Keratinocyte (primary cell): Measurements from ENCODE around the gene TMEM135. TPM values are rescaled to one million over a fixed set of nuclear protein-coding genes. Genes with fewer than 3 reads are reported as not detected.

Experiments used
- DNase-seq: peaks from one replicate; pipeline ENCODE4 v3.0.0-alpha.2; 2011; ENCODE audit warnings: low read depth, missing footprints, low spot score
- FAIRE-seq: peaks from 2 replicates; lab custom pipeline; 2011; peaks lifted over from hg19 to GRCh38; lab: Jason Lieb, UNC
- H2AFZ ChIP-seq: 2 replicates; pipeline ENCODE4 v1.6.0; 2012; ENCODE audit warnings: low read length, control low read depth, inconsistent platforms; ENCODE audit not compliant: control insufficient read depth
- H3K27ac ChIP-seq: 2 replicates; pipeline ENCODE4 v1.5.1; 2011; ENCODE audit warnings: low read length; ENCODE audit not compliant: control insufficient read depth, insufficient read depth
- H3K27me3 ChIP-seq: 3 replicates; pipeline ENCODE4 v1.6.0; 2011; ENCODE audit warnings: low read length; ENCODE audit not compliant: control insufficient read depth, insufficient read depth; ENCODE audit errors: extremely low read depth
- H3K36me3 ChIP-seq, 2 experiments: 2 replicates in 1 of 2; 3 replicates in 1 of 2; pipeline ENCODE4 v1.5.1; 2011; ENCODE audit warnings: low read length in 2 of 2, mild to moderate bottlenecking in 1 of 2; ENCODE audit not compliant: control insufficient read depth in 2 of 2, insufficient read depth in 2 of 2; ENCODE audit errors: extremely low read depth in 1 of 2
- H3K4me1 ChIP-seq: 3 replicates; pipeline ENCODE4 v1.5.1; 2011; ENCODE audit warnings: low read length; ENCODE audit not compliant: control insufficient read depth, insufficient read depth; ENCODE audit errors: extremely low read depth
- H3K4me2 ChIP-seq: 3 replicates; pipeline ENCODE4 v1.6.0; 2011; ENCODE audit warnings: low read depth, low read length; ENCODE audit not compliant: control insufficient read depth, insufficient read depth; ENCODE audit errors: extremely low read depth
- H3K4me3 ChIP-seq, 3 experiments: fragments of 200-600 bp in 1 of 3; sonication (generic) in 1 of 3; 2 replicates in 2 of 3; 3 replicates in 1 of 3; pipeline ENCODE4 v1.5.1; 2011 to 2016; ENCODE audit warnings: low read length in 3 of 3, mild to moderate bottlenecking in 3 of 3, control low read depth in 2 of 3, inconsistent platforms in 1 of 3, low read depth in 1 of 3, mixed read lengths in 1 of 3, mixed run types in 1 of 3, moderate library complexity in 1 of 3; ENCODE audit not compliant: control insufficient read depth in 2 of 3, insufficient read depth in 2 of 3; ENCODE audit errors: extremely low read depth in 1 of 3
- H3K79me2 ChIP-seq: 2 replicates; pipeline ENCODE4 v1.6.0; 2012; ENCODE audit warnings: low read length; ENCODE audit not compliant: control insufficient read depth, insufficient read depth
- H3K9ac ChIP-seq: 3 replicates; pipeline ENCODE4 v1.6.0; 2011; ENCODE audit warnings: low read length; ENCODE audit not compliant: control insufficient read depth, insufficient read depth; ENCODE audit errors: extremely low read depth
- H3K9me1 ChIP-seq: 3 replicates; pipeline ENCODE4 v1.6.0; 2011; ENCODE audit warnings: low read length; ENCODE audit not compliant: control insufficient read depth, insufficient read depth; ENCODE audit errors: extremely low read depth
- H3K9me3 ChIP-seq: 2 replicates; pipeline ENCODE4 v1.5.1; 2012; ENCODE audit warnings: low read depth, low read length; ENCODE audit not compliant: control insufficient read depth
- H4K20me1 ChIP-seq: 3 replicates; pipeline ENCODE4 v1.6.0; 2011; ENCODE audit warnings: low read length; ENCODE audit not compliant: control insufficient read depth, insufficient read depth; ENCODE audit errors: extremely low read depth
- EZH2 ChIP-seq: IDR thresholded peaks from one replicate; pipeline ENCODE4 v1.6.1; 2012; ENCODE audit warnings: inconsistent platforms, mild to moderate bottlenecking, low read length, moderate library complexity
- dilution Hi-C: fragments of 300-500 bp; cut with MboI; formaldehyde crosslinking; loops from one replicate; pipeline ENCODE4 v1.7.0; 2020; ENCODE audit warnings: low sequenced_read_pairs; ENCODE audit not compliant: extremely low pct_ligation_motif_present
- polyA plus RNA-seq, 5 experiments: library from polyadenylated mRNA; depleted of rRNA in 3 of 5; stranded (reverse) in 3 of 5; stranded (forward) in 1 of 5; unstranded in 1 of 5; fragments of >200 nt; gene quantifications; 1 replicate in 1 of 5; 2 replicates in 3 of 5; 3 replicates in 1 of 5; pipeline versions ENCODE4 v1.2.1 to v1.2.3, GENCODE V29; 2011 to 2012; ENCODE audit warnings: missing spikeins in 2 of 5, low read depth in 1 of 5, low replicate concordance in 1 of 5
- TF ChIP-seq, protein P1 (sequence below), 3 experiments: IDR thresholded peaks in 1 of 3; conservative IDR thresholded peaks in 1 of 3; optimal IDR thresholded peaks in 1 of 3; 2 replicates in 2 of 3; 3 replicates in 1 of 3; pipeline versions ENCODE3 to v1.5.1; 2011; ENCODE audit warnings: low read length in 3 of 3, mild to moderate bottlenecking in 3 of 3, moderate library complexity in 2 of 3, control low read depth in 1 of 3, inconsistent platforms in 1 of 3; ENCODE audit not compliant: insufficient read depth in 2 of 3; ENCODE audit errors: extremely low read depth in 1 of 3

Gene TMEM135
- polyA plus RNA-seq, 1 donor (not counting 4 experiments of a cell fraction or from before 2014, with no cell fraction given) = 15.0 TPM

DNA sequence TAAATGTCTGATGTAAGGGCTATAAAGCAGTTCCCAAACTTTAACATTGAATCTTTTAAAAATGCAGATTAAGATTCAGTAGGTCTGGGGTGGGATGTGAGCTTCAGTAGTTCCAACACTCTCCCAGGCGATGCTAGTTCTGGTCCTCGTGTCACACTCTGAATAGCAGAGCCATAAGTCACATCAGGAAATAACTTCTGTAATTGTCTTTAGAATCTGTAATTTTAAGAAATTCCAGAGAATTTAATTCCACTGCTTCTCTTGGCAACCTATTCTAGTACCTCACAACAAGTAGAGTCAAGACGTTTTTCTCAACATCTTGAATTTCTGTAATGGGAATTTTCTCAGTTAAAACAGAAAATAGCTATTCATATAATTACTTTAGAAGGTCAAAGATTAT is 223.1 kb downstream of the TMEM135 start:
- Histone ChIP-seq H3K4me2 (no peak overlapping the region), H3K9me3 (no peaks in the 10 kb centered on the region), H3K9ac (no peak overlapping the region), H3K9me1 (no peaks in the 10 kb centered on the region), H3K36me3 (no peaks in the 10 kb centered on the region), H3K4me3 (no peak overlapping the region), H4K20me1 (no peaks in the 10 kb centered on the region), H3K4me1 (peaks cover 6% of the 10 kb centered on the region), H3K27me3 (no peaks in the 10 kb centered on the region), H3K27ac (no peak overlapping the region), H3K79me2 (no peaks in the 10 kb centered on the region), H2AFZ (no peak overlapping the region)
- no peak for FAIRE-seq
- TF ChIP-seq, protein P1, sequence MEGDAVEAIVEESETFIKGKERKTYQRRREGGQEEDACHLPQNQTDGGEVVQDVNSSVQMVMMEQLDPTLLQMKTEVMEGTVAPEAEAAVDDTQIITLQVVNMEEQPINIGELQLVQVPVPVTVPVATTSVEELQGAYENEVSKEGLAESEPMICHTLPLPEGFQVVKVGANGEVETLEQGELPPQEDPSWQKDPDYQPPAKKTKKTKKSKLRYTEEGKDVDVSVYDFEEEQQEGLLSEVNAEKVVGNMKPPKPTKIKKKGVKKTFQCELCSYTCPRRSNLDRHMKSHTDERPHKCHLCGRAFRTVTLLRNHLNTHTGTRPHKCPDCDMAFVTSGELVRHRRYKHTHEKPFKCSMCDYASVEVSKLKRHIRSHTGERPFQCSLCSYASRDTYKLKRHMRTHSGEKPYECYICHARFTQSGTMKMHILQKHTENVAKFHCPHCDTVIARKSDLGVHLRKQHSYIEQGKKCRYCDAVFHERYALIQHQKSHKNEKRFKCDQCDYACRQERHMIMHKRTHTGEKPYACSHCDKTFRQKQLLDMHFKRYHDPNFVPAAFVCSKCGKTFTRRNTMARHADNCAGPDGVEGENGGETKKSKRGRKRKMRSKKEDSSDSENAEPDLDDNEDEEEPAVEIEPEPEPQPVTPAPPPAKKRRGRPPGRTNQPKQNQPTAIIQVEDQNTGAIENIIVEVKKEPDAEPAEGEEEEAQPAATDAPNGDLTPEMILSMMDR (optimal IDR thresholded peaks at IDR 0.05 in 1 of 3, IDR thresholded peaks at IDR 0.05 in 1 of 3, conservative IDR thresholded peaks at IDR 0.05 in 1 of 3; ENCODE audit: extremely low read depth in 1 of 3, insufficient read depth in 2 of 3, low read length in 3 of 3) = no peak
- no peak for TF ChIP-seq EZH2
- dilution Hi-C loops = no loop called here
- DNase-seq = no peak

DNA sequence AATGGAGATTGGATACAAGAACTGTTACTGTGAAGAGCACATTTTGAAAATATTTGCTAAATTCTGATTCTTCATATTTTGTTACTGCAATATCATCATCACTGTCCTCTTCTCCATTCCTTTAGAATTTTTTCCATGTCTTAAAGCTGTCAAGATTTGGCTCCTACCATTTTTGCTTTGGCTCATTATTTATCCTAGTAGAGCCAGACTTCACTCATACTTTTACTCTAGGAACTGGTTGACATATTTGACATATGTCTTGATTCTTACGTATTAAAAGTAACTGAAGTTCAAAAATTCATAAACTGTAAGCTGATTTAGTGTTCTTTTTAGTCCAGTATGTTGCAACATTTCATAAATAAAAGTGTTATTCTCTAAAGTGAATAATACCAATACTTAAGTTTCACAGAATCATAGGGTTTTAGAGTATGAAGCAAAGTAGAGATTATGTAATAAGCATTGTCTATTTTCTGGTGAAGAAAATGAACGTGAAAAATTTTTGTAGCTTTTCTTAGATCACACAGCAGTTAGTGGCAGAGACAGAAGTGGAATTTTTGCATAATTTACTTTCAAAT is 225.6 kb downstream of the TMEM135 start:
- DNase-seq (no peak), FAIRE-seq (no peak)
- no peak overlapping the region for H3K4me2 ChIP-seq
- H3K9me3 ChIP-seq = no peaks in the 10 kb centered on the region
- H3K36me3 ChIP-seq = no peaks in the 10 kb centered on the region
- no peaks in the 10 kb centered on the region for H3K9me1 ChIP-seq
- no peaks in the 10 kb centered on the region for H3K79me2 ChIP-seq
- no peaks in the 10 kb centered on the region for H3K27me3 ChIP-seq
- H3K4me3 ChIP-seq = no peak overlapping the region
- TF ChIP-seq, protein P1 (optimal IDR thresholded peaks at IDR 0.05 in 1 of 3, IDR thresholded peaks at IDR 0.05 in 1 of 3, conservative IDR thresholded peaks at IDR 0.05 in 1 of 3; ENCODE audit: extremely low read depth in 1 of 3, insufficient read depth in 2 of 3, low read length in 3 of 3) = no peak
- TF ChIP-seq EZH2 = no peak
- dilution Hi-C loops = no loop called here
- peaks cover 6% of the 10 kb centered on the region for H3K4me1 ChIP-seq
- H3K27ac ChIP-seq = no peak overlapping the region
- H4K20me1 ChIP-seq = no peaks in the 10 kb centered on the region
- no peak overlapping the region for H2AFZ ChIP-seq
- H3K9ac ChIP-seq = no peak overlapping the region
